ENCODE measurements around the gene IFI27L2. TPM values are rescaled to one million over a fixed set of nuclear protein-coding genes. Genes with fewer than 3 reads are reported as not detected.
A peak's percentile ranks its signal among the peaks of the same experiment; 100 is the strongest.

IFI27L2 gene
- total RNA-seq, 1 donor from 2014 or later = 52.4 TPM

DNA sequence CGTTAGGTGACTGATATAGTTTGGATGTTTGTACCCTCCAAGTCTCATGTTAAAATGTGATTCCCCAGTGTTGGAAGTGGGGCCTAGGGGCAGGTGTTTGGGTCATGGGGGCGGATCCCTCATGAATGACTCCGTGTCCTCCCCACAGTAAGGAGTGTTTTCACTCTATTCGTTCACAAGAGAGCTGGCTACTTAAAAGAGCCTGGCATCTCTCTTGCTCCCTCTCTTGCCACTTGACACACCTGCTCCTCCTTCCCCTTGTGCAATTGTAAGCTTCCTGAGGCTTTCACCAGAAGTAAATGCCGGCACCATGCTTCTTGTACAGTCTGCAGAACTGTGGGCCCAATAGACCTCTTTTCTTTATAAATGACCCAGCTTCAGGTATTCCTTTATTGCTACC is 2.6 kb downstream of the IFI27L2 start:
- intact Hi-C loops (cut with DNase I) = no loop called here
- no peak for ATAC-seq

DNA sequence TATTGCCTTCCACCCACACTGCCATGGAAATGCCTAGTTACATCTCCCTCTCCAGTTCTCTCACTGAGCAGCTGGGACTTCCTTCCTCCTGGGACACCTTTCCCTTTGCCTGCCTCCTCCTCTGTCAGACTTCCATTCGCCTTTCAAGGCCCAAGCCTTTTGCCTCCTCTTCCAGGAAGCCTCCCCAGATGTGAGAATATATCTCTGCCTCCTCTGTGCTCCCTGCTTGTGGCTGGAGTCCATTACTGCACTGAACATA is 3.1 kb downstream of the IFI27L2 start:
- intact Hi-C loops (cut with DNase I) = no loop called here
- DNase-seq (ENCODE audit: missing footprints) (no peak), ATAC-seq (no peak)

More for the DNA sequence above, 2.6 kb downstream of the IFI27L2 start:
- DNase-seq (ENCODE audit: missing footprints) = no peak

DNA sequence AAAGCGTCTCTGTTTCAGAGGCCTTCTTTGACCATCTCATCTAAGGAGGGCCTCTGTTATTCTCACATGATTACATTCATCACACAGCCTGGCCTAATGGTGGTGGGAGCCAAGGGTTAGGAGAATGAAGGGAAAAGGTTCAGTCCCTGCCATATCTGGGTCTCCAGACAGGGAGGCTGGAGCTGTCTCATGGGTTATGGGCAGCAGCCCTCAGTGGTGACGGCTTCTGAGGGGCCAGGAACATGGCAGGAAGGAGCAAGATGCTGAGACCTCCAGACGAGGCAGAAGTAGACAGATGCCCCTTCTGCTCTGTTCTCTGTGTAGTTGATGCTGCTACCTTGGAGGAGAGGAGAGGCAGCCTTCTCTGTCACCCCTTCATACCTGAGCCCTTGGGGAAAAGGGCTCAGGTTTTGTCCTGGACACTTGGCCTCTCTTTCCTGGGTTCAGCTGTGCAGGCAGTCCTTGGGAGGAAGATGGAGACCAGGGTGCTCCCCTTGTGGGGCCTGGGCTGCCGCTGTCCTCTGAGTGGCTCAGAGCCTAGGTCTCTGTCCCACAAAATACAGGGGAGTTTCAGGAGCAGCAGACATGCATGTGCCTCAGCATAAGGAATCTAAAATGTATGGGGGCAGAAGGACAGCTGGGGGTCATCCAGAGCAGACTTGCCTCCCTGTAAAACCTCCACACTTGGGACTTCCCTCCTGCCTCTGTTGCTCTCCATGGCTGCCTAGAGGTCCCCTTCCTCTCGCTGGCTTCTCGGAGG is 3.6 kb downstream of the IFI27L2 start:
- ATAC-seq (no peak), DNase-seq (ENCODE audit: missing footprints) (no peak)
- intact Hi-C loops (cut with DNase I) = no loop called here

DNA sequence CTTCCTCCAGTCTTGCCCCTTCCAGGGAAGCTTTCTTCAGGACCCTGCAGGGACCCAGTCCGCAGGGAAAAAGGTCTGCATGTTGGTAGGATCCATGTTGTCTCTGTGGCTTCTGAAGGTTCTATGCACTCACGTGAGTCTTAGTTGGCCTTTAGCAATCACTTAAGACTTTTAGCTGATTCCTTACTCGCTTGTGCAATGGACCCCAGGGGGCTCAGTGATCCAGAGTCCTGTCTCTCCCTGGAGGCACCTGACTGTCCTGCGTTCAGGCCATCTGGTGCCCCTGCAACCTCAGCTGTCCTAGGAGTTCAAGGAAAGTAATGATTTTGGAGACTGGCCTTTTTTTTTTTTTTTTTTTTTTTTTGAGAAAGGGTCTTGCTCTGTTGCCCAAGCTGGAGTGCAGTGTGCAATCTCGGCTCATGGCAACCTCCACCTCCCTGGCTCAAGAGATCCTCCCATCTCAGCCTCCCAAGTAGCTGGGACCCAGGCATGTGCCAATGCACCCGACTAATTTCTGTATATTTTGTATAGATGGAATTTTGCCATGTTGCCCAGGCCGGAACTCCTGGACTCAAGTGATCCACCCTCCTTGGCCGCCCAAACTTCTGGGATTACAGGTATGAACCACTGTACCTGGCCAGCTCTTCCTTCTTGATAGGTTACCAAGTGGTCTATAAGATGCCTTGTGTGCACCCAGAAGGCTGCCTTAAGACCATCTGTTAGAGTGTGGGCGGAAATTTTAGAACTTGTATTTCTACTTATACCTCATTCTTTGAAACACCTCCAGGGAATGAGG is 4.6 kb downstream of the IFI27L2 start:
- no peak for DNase-seq (ENCODE audit: missing footprints)
- intact Hi-C loops (cut with DNase I) = no loop called here
- ATAC-seq = no peak

DNA sequence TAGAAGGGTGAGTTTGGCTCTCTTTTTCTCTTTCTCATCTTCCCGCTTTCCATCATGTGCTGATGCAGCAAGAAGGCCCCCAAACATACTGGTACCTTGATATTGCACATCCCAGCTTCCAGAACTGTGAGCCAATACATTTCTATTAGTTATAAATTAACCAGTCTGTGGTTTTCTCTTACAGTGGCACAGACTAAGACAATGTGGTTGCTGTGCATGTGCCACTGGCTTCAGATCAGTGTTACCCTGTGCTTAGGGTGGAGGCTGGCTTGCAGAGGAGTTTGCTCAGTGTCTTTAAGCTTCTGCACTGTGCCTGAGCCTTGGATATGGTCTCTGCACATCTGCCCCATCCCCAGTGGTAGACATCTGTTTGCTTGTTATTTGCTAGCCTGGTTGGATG is 5.5 kb downstream of the IFI27L2 start:
- DNase-seq (ENCODE audit: missing footprints) (no peak), ATAC-seq (no peak)
- intact Hi-C loops (cut with DNase I) = no loop called here

DNA sequence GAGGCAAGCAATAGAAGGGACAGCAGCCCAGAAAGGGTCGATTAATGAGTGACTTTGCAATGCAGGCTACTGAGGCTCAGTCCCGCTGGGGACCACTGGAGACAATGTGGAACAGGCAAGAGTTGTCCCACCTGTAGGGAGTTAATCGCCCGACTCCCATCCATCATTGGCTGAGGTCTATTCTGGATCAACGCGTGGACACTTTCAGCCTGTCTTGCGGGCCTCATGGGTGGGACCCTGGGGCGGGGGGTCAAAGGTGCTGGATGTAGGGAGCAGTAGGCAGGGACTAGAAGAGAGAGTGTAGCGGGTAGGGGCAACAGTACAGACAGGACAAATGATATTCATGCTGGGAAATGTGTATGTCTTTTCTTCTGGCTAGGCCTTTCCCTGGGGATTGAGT is 6.1 kb downstream of the IFI27L2 start:
- no peak for ATAC-seq
- no peak for DNase-seq (ENCODE audit: missing footprints)
- intact Hi-C loops (cut with DNase I) = no loop called here

DNA sequence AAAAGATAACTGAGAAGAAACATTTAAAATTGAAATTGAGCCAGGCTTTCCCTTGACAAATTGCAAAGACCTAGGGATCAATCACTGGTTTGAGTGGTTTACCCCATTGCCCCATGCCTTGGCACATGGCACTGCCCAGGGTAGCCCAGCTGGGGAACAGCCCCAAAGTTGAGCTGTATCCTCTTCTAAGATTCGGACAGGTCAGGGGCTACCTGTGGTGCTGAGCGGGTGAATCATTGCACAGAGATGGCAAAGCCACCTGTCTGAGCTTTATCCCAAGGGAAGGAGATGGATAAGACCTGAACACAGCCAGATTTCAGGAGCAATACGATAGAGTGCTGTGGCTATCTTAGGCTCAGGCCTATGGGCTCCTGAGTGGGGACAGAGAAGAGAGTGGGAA is 7.0 kb downstream of the IFI27L2 start:
- ATAC-seq = no peak
- no peak for DNase-seq (ENCODE audit: missing footprints)
- intact Hi-C loops (cut with DNase I) = no loop called here

DNA sequence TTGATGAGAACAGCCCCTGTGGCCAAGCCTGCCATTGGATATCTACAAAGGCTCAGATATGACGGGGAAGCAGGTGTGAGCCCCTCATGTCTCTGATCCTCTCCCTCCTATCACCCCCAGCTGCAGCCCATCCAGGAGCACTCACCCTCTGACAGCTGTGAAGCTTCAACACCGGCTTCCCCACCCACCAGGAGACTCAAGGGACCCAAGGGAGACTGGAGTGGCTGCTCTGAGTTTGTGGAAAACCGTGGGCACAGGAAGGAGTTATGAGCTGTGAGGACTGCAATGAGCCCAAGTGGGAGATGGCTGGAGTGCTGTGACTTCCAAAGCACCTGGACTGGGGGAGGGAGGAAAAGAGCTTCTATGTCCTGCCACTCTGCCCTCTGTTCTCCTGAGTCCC is 7.9 kb downstream of the IFI27L2 start:
- no peak for ATAC-seq
- no peak for DNase-seq (ENCODE audit: missing footprints)
- intact Hi-C loops (cut with DNase I) = no loop called here

DNA sequence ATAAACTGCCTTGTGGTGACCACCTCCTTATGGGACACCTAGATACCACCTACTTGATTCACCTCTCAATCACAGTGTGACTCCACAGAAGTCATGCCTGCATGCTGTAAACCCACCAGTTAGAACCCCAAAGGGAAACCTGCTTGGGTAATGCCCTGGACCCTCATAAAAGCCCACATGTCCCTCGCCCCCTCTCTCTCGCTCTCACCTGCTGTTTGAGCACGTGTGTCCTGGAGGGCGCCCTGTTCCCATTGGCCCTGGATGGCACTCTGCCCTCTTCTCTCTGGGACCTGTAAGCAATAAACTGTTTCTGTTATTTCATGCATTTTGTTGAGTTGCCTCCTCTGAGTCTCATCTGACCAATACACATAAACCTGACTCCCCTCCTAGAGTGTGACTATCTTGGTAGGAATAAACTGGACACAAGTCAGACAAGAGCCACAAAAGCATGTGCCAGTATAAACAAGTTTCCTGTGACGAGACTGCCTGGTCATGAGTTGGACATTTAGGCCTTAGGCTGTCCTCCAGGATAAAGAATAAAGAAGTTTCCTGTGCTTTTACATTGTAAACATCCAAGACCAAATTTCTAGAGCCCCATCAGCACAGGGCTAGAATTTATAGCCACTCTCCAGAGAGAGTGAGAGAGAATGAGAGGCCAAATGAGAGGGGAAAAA is 8.6 kb downstream of the IFI27L2 start:
- intact Hi-C loops (cut with DNase I) = no loop called here
- ATAC-seq (no peak), DNase-seq (ENCODE audit: missing footprints) (no peak)

DNA sequence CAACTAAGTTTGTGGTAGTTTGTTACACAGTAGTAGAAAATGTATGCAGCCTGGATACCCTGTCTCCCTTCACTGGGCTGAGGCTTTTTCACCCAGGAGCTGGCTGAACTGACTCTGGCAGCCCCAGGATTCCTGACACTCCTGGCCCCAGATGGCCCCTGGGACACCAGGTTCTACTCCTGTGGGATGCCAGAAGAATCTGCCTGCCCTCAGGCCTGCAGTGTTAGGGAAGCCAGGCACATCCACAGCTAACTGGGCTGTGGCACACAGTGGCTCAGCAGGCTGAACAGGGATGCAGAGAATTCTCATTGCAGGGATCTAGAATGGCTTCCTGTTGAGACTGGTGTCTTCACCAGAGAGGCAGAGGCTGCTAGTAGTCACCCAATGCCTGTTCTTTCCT is 10.3 kb downstream of the IFI27L2 start:
- ATAC-seq = no peak
- intact Hi-C loops (cut with DNase I) = no loop called here
- DNase-seq (ENCODE audit: missing footprints) = no peak

DNA sequence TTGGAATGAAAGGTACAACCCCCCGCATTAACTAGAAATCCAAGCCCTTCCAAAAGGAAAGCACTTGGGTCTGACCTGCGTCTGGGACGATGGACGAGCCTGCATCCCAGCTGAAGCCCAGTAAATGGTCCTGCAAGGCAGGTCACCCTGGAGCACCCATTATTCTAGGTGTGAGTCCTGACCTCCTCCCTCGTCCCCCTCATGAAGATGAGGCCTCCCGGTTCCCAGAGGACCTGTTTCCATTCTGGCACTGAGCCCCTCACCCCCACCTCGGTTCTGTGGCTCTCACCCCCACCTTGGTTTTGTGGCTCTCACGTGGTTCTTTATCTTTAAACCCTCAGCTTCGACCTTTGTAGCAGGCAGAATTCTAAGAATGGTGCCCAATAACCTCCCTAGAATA is 11.5 kb downstream of the IFI27L2 start:
- no peak for DNase-seq (ENCODE audit: missing footprints)
- no peak for ATAC-seq
- intact Hi-C loops (cut with DNase I) = no loop called here

DNA sequence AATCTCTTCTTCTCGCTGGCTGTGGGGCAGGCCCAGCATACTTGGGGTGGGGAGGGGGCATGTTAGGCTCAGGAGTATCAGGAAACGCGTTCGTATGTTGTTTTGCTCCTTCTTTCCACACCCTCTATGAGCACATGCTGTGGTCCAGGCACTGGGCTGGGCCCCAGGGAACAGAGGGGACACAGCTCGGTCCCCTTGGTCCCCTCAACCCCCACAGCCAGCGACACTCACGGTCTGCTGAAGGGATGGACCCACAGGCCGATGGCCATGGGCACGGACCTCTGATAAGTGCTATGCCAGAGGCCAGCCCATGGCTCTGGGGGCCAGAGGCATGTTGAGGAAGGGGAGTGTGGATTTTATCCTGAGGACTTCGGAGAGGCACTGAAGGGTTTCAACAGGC is 12.7 kb downstream of the IFI27L2 start:
- ATAC-seq (no peak), DNase-seq (ENCODE audit: missing footprints) (no peak)
- intact Hi-C loops (cut with DNase I) = no loop called here

DNA sequence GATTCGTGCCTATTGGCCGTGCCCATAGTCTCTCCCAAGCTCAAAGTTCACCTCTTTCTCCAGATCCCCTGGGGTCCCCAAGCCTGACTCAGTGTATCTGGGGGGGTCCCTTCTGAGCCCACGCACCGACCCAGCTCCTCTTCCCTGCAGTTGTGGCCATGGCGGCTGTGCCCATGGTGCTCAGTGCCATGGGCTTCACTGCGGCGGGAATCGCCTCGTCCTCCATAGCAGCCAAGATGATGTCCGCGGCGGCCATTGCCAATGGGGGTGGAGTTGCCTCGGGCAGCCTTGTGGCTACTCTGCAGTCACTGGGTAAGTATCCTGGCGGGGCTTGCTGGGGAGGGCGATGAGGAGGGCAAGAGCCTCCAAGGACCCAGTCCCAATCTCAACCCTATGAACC is 13.8 kb downstream of the IFI27L2 start:
- DNase-seq (ENCODE audit: missing footprints) (no peak), ATAC-seq (no peak)
- intact Hi-C loops (cut with DNase I) = no loop called here

DNA sequence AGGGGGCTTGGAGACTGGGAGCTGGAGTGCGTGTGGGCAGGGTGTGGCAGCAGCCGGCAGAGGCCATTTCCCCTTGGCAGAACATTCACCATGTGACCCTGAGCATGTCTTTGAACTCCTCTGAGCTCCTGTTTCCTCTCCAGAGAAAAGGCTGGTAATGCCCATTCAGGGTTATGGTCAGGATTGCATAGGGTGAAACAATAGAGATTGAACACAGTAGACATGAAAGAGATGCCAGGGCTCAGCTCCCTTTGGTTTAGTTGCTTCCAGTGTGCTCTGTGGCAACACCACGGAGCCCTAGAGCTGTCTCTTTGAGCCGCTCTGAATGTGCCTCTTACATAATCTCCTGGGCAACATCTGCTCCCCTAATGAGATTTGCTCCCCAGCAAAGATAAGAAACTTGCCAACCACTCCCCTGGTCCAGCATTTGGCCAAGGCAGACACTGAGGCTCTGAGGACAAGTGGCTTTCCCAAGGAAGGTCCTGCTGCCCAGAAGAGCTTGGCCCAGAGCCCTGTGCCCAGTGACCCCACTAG is 14.3 kb downstream of the IFI27L2 start:
- ATAC-seq (peak; percentile 43), DNase-seq (ENCODE audit: missing footprints) (no peak)
- intact Hi-C loops (cut with DNase I) = no loop called here

DNA sequence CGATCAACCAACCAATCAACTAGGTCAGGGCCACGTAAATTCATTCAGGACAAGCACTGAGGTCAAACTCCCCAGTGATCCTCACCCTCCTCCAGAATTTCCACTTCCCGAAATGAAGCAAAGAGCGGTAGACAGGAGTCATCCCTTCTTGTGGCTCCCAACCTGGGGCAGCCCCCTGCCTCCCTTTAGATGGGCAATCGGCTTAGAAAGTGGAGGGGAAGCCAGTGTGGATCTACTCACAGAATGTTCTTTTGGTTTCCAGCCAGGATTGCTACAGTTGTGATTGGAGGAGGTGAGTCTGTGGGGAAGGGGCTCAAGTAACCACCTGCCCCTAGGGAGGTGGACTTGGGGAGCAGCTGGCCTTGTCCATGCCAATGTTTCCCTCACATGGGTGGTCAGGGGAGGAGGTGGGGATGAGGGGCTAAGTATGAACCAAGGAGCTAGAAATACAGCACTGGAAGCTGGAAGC is 14.8 kb downstream of the IFI27L2 start:
- ATAC-seq (no peak), DNase-seq (ENCODE audit: missing footprints) (no peak)
- intact Hi-C loops (cut with DNase I) = no loop called here

DNA sequence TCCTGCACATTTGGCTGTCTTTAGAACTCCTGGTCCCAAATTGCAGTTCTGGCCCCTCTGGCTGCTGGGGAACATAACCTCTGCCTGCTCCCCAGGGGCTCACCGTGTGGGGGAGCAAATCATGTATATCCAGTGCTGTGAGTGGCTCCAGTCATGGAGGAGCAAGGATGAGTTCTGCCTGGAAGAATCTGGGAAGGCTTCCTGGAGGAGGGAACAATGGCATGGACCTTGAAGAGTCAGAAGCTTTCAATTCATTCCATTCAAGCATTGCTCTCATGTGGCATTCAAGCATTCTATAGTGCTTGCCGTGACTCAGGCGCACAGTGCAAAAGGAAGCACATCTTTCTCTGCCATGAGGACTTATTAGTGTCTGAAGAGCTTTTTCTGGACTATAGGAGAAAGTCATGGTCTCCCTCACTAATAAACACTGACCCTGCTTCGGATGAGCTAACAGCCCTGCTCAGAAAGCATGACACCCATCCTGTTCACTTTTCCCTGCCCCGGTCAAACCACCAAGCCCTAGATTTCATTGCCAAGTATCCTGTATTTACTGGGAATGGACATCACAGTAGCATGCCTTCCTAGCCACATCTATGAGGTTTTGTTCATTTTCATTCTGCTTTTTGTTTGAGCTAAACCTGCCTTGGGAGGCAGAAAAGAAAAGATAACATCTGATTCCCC is 15.4 kb downstream of the IFI27L2 start:
- ATAC-seq = no peak
- no peak for DNase-seq (ENCODE audit: missing footprints)
- intact Hi-C loops (cut with DNase I) = no loop called here

DNA sequence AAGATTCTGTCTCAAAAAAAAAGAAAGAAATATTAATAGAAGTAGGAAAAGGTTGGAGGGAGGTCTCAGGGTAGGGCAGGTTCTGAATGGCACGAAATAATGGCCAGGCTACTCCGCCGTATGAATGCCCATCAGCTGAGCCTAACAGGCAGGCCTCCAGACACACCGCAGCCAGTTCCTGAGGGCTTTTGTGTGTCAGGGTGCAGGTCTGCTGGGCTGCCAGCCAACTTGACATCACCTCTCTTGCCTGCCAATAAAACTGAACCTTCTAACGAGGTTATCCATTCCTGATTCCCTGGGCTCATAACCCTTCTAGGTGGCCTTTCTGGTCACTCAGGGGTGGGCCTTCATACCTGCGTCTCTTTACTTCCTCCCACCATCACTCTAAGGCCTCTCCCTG is 15.9 kb downstream of the IFI27L2 start:
- intact Hi-C loops (cut with DNase I) = no loop called here
- DNase-seq (ENCODE audit: missing footprints) (no peak), ATAC-seq (peak; percentile 28)

DNA sequence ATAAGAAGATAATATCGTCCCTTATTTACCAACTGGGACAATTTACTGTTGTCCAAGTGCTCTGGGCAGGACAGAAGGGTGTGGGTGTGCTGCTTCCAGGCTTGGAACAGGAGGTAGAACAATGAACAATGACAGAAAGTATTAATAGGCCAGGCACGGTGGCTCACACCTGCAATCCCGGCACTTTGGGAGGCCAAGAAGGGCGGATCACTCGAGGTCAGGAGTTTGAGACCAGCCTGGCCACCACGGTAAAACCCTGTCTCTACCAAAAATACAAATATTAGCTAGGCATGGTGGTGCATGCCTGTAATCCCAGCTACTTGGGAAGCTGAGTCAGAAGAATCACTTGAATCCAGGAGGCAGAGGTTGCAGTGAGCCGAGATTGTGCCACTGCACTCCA is 16.3 kb downstream of the IFI27L2 start:
- intact Hi-C loops (cut with DNase I) = no loop called here
- ATAC-seq (no peak), DNase-seq (ENCODE audit: missing footprints) (no peak)

DNA sequence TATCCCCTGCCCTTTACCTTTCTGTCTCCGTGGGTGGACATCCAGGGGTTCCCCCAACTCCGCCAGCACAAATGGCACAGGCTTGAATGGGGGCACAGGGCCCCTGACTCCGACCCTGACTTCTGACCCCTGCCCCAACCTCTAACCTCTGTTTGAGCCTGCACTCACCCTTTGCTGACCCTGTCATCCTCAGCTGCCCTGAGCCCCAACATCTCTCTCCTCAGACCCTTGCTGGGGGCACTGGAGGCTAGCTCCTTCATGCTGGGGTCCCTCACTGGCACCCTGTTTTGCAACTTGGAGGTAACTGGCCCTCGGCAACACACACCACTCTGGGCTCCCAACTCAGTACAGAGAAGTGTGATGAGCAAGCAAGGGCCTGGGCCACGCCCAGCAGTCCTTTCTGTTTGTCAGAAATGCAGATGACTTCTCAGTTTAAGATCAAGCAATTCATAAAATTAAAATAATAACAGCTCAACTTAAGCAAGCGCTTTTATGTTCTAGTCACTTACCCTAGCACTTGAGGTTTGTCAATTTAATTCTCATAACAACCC is 16.8 kb downstream of the IFI27L2 start:
- no peak for DNase-seq (ENCODE audit: missing footprints)
- ATAC-seq = no peak
- intact Hi-C loops (cut with DNase I) = no loop called here

Data from Right ventricle myocardium inferior (tissue), 1 donor.